ENCODE results near the gene RPS18. TPM values are rescaled to one million over a fixed set of nuclear protein-coding genes. Genes with fewer than 3 reads are reported as not detected.
"Not testable (repeated sequence)": the region's sequence is repeated elsewhere in the genome, so short reads cannot be mapped to it uniquely, and the experiment has no call there.

Gene RPS18
- polyA plus RNA-seq: 1,000 to 10,000 TPM; 3,971 to 5,636 (median 5,545) TPM

- WGBS, 3 donors: 0% methylated on average over 48 of the region's 48 CpGs
- H3K27ac ChIP-seq (ENCODE audit: low read depth, low read length): peak within 1 kb of the TSS; percentile 85
Observed at GRCh38 chr6:33271468-33272274, at the start of gene RPS18, which contains the start of gene VPS52. RPS18 (plus strand) TSS chr6:33272075; CDS start chr6:33272120, 45 bp downstream. VPS52 (minus strand) TSS chr6:33271876; CDS start chr6:33271675, 201 bp downstream.

DNA sequence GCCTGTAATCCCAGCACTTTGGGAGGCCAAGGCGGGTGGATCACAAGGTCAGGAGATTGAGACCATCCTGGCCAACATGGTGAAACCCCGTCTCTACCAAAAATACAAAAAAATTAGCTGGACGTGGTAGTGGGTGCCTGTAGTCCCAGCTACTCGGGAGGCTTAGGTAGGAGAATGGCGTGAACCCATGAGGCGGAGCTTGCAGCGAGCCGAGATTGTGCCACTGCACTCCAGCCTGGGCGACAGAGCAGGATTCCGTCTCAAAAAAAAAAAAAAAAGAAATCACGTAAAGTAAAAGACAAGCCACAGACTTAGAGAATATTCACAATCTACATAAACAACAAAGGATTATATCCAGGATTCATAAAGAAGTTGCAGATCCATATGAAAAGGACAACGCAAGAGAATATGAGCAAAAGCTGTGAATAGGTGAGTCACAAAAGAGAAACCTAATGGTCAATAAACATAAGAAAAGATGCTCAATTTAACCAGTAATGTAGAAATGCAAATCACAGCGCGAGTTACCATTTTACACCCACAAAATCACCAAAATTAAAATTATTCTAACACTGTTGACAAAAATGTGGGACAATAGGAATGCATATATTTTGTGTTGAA is 45.3 kb upstream of the RPS18 start:
- 43 to 53% (median 48%) methylated on average over 12 to 14 of the region's 14 CpGs for WGBS, 3 donors
- not testable (repeated sequence) for H3K27ac ChIP-seq (ENCODE audit: low read depth, low read length)

- H3K27ac ChIP-seq (ENCODE audit: low read depth, low read length): no peak overlapping the region
- 23 to 28% (median 25%) methylated on average over 6 of the region's 6 CpGs for WGBS, 3 donors
Observed at GRCh38 chr6:33235221-33235634, 36.6 kb upstream of the RPS18 start.

DNA sequence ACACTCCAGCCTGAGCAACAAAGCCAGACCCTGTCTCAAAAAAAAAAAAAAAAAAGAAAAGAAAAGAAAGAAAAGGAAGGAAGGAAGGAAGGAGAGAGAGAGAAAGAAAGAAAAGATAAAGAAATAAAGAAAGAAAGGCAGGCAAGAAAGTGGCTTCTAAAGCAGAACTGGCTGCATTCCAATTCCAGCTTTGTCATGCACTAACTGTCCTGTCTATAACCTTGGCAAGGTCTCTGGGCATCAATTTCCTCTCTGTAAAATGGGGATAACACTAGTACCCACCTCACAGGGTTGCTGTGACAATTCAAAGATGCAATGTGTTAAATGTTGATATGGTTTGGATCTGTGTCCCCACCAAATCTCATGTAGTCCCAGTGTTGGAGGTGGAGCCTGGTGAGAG is 35.5 kb upstream of the RPS18 start:
- H3K27ac ChIP-seq (ENCODE audit: low read depth, low read length): no peak overlapping the region

- H3K27ac ChIP-seq (ENCODE audit: low read depth, low read length): no peak overlapping the region
- 87 to 89% (median 89%) methylated on average over 6 of the region's 6 CpGs for WGBS, 3 donors
Observed at GRCh38 chr6:33236852-33237251, 35.0 kb upstream of the RPS18 start.

- WGBS, 3 donors: 40 to 62% (median 60%) methylated on average over 2 of the region's 2 CpGs
- H3K27ac ChIP-seq (ENCODE audit: low read depth, low read length): no peak overlapping the region
Observed at GRCh38 chr6:33237741-33238140, 34.1 kb upstream of the RPS18 start.

DNA sequence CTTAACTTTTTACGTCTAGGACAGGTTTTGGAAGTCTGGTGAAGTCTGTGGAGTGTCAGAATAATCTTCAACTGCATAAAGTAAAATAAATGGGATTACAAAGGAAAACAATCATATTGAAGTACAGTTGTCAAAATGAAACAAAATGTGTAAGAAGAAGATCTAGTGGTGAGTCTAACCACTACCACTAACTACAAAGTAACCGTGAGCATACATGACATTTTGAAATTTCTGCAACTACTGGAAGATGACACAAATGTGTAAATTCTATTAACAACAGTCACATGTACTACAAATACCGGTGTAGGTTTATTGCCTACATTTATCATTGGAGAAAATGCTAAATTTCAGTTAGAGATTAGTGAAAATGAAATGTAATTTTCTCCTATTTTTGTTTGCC is 29.9 kb upstream of the RPS18 start:
- 43 to 67% (median 51%) methylated on average over 3 of the region's 3 CpGs for WGBS, 3 donors
- no peak overlapping the region for H3K27ac ChIP-seq (ENCODE audit: low read depth, low read length)

DNA sequence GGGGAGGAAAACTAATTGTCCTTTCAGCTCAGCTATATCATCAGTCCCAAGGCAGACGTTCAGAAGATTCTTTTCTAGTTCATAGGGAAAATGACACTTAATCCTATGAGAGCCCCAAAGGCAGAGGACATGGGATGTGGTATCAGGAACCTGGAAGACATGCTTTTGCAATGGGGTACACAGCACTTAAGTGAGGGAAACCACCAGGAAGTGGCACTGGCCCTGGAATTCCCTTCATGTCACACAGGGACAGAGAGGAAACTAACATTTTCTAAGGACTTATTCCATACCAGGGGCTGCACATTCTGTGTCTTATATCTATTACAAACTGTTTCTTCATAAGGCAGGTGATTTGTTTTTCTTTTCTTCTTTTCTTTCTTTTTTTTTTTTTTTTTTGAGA is 28.4 kb upstream of the RPS18 start:
- WGBS, 3 donors: 37 to 45% (median 41%) methylated on average over 1 of the region's 1 CpG
- H3K27ac ChIP-seq (ENCODE audit: low read depth, low read length): no peak overlapping the region

DNA sequence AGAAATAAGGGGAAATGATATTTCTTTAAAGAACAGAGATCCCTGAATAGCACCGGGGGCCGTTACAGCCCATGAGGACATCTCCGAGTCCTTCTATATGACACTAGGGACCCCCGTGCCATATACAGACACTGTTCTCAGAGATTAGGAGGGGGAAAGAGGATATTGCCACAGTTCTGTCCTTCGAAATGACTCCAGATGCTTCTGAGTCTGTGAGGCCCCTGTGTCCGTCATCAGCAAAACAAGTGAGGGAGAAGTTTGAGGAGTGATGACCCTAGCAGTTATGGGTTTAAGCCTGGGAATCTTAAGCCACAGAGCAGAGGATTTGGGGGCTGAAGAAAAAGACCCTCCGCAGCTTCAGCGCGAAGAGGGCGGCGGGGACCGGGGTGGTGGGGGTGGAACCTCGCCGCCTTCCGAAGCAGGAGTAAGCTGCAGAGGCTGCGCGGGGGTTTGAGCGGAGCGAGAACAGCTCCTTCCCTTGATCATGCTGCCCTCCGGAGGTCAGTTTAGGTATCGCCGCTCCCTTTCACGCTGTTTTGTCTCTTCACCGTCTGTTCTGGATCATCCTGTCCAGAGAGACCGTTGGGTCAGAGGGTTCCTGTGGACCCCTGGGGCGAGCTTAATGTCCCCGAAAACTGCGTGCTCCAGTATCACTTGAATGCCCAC is 23.8 kb upstream of the RPS18 start:
- H3K27ac ChIP-seq (ENCODE audit: low read depth, low read length): peak overlapping the region; percentile 44
- WGBS, 3 donors: 2 to 4% (median 3%) methylated on average over 28 of the region's 28 CpGs

GRCh38 chr6:33248643-33248931 is 23.3 kb upstream of the RPS18 start:
- 0% methylated on average over 17 to 18 of the region's 18 CpGs for WGBS, 3 donors
- H3K27ac ChIP-seq (ENCODE audit: low read depth, low read length): peak overlapping the region; percentile 44

DNA sequence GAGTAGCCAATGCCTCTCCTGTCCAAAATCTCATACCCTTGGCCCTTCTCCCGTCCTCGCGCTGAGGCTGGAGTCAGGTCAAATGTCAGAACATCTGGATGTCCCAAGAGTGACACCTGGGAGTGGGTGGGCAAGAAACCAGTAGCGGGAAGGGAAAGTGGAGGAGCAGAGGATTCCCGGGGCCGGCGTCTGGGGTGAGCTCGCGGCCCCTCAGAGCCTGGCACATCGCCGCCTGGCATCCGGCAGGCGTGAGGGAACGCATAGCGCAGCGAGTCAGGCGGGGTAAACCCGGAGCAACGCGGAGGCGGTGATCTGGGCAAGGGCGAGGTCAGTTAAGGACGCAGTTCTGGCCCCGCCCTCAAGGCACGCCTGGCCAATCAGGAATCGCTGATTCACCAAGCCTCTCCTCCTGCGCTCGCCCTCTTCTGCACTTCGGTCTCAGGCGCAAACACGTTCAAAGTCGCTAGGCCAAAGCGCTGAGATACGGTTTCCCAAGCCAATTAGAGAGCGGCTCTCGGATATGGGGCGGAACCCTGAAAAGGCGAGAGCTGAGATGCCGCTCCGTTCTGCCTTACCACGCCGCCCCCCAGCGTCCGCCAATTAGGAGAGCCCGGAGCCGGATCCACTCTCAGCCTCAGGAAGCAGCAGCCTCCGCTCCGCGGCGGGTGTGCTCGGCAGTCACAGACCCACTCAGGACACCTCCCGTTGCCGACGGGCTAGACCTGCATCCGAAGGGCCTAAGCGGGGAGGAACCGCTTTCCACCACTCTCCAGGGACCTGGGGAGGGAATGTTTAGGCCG is 22.7 kb upstream of the RPS18 start:
- WGBS, 3 donors: 0% methylated on average over 58 of the region's 58 CpGs
- H3K27ac ChIP-seq (ENCODE audit: low read depth, low read length): peak overlapping the region; percentile 44

DNA sequence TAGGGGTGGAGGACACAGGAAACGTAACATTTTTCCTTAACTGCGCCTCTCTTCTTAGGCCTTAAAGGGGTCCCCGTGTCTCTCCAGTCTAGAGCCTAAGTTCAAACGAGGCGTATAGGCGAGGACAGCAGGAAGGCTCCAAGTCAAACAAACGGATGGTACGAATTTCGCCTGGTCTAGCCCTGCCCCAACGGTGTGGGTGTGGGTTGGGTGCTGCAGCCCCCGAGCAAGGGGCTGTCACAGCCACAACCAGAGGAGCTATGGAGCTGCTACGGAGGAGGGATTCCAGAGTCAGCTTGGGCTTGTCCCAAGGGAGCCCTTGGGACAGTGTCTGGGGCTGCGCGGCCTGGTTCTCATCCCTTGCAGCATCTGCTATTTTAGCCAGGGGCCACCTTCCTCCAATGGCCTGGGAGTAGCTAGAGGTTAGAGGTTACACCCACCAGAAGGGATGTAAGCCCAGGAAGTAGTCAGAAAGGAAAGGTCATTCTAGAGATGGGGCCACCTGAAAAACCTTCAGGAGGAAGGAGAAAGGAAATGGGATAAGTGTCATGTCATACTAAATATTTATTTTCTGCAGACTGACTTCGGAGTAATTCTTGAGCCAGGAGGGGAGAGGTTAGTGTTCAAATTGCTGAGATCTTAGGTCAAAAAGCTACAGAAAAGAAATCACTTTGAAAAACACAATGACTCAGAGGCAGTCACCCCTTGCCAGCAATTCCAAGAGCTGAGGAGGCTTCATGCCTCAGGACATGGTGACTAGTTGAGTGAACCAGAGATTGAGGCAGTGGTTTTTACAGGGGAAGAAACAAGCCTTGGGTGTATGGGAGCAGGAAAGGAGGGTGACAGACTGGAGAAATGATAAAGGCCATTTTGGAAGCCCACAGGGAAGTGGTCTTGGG is 21.9 kb upstream of the RPS18 start:
- H3K27ac ChIP-seq (ENCODE audit: low read depth, low read length): peak overlapping the region; percentile 85
- WGBS, 3 donors: 11 to 17% (median 17%) methylated on average over 15 of the region's 15 CpGs

- 93 to 97% (median 95%) methylated on average over 13 of the region's 13 CpGs for WGBS, 3 donors
- H3K27ac ChIP-seq (ENCODE audit: low read depth, low read length): no peak overlapping the region
Observed at GRCh38 chr6:33250731-33251130, 21.1 kb upstream of the RPS18 start.

DNA sequence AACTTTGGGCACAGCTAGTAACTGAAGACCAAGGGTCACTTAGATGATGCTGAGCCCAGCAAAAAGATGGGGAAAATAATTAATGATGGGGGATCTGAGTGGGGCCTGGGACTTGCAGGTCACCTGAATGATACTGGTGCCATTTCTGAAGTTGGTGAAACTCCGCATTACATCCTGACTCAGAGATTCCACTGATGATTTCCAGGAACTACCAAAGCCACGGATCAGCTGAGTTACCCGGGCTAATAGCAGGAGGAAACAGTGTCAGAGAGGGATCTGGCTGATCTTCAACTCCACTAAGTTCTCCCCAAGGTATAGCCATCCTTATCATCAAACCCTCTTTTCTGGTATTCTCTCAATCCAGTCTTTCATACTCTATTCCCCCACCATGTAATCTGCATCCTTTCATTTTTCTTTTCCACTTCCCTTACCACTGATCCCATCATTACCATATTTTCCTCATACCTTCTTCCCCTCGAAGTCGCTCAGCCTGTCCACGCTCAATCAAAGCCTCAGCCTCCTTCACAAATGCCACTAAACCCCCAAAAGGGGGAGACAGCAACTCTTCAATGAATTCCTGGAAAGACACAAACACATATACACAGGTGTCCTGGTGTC is 20.4 kb upstream of the RPS18 start:
- no peak overlapping the region for H3K27ac ChIP-seq (ENCODE audit: low read depth, low read length)
- WGBS, 3 donors: 73 to 82% (median 78%) methylated on average over 6 of the region's 6 CpGs

- H3K27ac ChIP-seq (ENCODE audit: low read depth, low read length): no peak overlapping the region
Observed at GRCh38 chr6:33252759-33253158, 19.1 kb upstream of the RPS18 start.

GRCh38 chr6:33254591-33254990 is 17.3 kb upstream of the RPS18 start:
- WGBS, 3 donors: 89 to 91% (median 91%) methylated on average over 4 of the region's 4 CpGs
- no peak overlapping the region for H3K27ac ChIP-seq (ENCODE audit: low read depth, low read length)

DNA sequence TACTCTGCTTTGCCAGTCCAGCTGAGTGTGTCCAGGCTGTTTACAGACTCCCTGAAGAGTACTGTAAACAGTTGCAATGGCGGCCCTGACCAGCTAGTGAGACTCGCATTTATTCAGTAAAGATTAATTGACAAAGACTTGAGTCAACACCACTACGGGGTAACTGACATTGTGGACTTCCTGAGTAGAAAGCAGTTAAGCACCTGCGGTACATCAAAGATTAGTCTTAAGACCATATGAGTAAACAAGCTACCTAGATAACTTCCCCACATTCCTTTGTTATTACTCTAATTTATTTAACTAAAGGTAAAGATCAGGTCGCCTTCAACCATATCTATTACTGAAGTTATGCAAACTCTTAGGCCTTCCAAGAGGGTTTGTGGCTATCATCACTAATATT is 12.8 kb upstream of the RPS18 start:
- 41 to 93% (median 91%) methylated on average over 5 of the region's 5 CpGs for WGBS, 3 donors
- H3K27ac ChIP-seq (ENCODE audit: low read depth, low read length): no peak overlapping the region

GRCh38 chr6:33262490-33262889 is 9.4 kb upstream of the RPS18 start:
- H3K27ac ChIP-seq (ENCODE audit: low read depth, low read length): not testable (repeated sequence)
- 97 to 98% (median 98%) methylated on average over 3 of the region's 3 CpGs for WGBS, 3 donors

Measured in adipose tissue (tissue), 3 donors.